ENCODE data around the gene TOX2.

TOX2 gene

DNA sequence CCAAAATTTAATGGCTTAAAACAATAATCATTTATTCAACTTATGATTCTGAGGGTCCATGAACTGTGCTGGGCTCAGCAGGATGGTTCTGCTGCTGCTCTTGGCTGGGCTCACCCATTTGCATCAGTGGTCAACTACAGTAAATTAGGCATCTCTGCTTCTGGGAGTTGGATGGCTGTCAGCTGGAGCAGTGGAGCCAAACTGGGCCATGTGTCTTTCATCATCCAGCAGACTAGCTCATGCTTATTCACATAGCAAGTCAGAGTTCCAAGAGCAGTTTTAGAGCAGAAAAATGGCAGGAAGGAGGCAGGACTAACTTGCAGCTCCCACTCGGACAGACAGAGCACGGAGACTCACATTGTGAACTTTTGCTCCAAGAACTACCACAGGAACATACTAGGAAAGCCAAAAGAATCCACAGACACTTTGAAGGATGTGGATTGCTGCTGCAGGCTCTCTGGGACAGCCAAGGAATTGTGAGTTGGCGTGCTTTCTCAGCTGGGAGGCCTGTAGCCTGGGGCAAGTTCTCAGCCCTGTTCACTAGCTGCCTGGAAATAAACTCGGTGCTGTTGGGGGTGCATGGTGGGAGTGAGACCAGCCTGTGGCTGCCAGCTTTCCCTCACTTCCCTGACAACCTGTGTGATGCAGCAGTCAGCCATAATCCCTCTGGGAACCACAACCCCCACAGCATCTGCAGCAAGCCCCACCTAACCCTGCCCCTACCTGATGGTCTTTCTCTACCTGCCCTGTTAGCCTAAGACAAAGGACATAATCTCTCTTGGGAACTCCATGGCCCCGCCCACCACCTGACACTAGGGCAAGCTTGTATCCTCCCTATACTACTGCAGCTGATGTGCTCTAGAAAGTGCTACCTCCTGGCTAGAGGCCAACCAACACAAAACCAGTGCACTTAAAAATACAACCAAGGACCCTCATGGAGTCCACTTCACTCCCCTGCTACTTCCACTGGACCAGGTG, 143.3 kb downstream of the TOX2 start:
- H3K79me2 ChIP-seq (ENCODE audit: low read length) = no peaks in the 10 kb centered on the region
- H4K20me1 ChIP-seq (ENCODE audit: insufficient read depth, low read length) = peaks cover 12% of the 10 kb centered on the region; the same call in 1 of the 2 replicates
- H3K9me3 ChIP-seq (ENCODE audit: insufficient read depth, low read length) = peaks cover 4% of the 10 kb centered on the region; the same call in 1 of the 2 replicates
- no peak overlapping the region for H2AFZ ChIP-seq (ENCODE audit: low read depth, low read length)
- H3K4me1 ChIP-seq (ENCODE audit: low read length) = no peaks in the 10 kb centered on the region
- no peak overlapping the region for H3K4me2 ChIP-seq (ENCODE audit: low read length)
- H3K27me3 ChIP-seq (ENCODE audit: low read depth, low read length) = no peaks in the 10 kb centered on the region
- H3K4me3 ChIP-seq (ENCODE audit: low read length) = no peak overlapping the region
- no peak overlapping the region for H3K9ac ChIP-seq (ENCODE audit: low read length)
- H3K27ac ChIP-seq (ENCODE audit: low read length) = no peak overlapping the region
- TF ChIP-seq, protein P1, sequence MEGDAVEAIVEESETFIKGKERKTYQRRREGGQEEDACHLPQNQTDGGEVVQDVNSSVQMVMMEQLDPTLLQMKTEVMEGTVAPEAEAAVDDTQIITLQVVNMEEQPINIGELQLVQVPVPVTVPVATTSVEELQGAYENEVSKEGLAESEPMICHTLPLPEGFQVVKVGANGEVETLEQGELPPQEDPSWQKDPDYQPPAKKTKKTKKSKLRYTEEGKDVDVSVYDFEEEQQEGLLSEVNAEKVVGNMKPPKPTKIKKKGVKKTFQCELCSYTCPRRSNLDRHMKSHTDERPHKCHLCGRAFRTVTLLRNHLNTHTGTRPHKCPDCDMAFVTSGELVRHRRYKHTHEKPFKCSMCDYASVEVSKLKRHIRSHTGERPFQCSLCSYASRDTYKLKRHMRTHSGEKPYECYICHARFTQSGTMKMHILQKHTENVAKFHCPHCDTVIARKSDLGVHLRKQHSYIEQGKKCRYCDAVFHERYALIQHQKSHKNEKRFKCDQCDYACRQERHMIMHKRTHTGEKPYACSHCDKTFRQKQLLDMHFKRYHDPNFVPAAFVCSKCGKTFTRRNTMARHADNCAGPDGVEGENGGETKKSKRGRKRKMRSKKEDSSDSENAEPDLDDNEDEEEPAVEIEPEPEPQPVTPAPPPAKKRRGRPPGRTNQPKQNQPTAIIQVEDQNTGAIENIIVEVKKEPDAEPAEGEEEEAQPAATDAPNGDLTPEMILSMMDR (IDR thresholded peaks at IDR 0.05; ENCODE audit: low read depth, low read length) = no peak
- TF ChIP-seq EZH2phosphoT487 (IDR thresholded peaks at IDR 0.05; ENCODE audit: low read depth) = no peak
- H3K36me3 ChIP-seq (replicated peaks; ENCODE audit: low read depth, low read length) = peaks cover 55% of the 10 kb centered on the region

DNA sequence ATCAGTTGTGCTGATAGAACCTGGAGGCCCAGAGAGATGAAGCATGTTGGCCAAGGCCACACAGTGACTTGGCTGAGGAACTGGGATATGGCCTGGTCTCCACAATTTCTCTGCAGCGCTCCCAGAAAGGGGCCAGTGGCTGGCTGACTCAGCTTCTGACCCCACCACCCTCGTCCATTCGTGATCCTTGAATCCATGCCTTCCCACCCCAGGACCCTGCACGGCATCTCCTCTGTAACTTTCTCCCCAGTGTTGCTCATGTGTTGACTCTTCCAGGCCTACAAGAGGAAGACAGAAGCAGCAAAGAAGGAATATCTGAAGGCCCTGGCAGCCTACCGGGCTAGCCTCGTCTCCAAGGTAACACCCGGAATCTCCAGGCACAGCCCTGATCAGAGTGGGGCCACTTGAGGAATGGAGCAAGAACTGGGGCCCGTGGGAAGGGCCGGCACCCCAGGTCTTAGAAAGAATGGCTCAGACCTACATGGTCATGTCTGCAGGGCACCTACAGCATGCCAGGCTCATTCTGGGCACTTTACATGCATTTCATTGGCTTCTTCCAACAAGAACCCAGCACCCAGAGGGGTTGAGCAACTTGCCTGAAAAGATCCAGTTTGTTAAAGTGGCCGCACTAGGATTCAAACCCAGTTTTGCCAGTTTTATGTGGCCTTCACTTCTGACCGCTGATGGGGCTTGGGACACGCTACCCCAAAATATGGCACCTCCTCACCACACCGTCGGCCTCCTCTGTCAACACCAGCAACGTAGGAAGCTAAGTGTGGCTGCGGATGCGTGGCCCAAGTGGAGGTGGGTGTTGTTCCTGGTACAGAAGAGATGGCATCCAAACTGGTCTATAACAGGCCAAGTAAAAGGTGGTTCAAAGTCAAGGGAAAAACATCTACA, 150.1 kb downstream of the TOX2 start:
- H3K9ac ChIP-seq (ENCODE audit: low read length) = no peak overlapping the region
- no peak overlapping the region for H2AFZ ChIP-seq (ENCODE audit: low read depth, low read length)
- H3K4me1 ChIP-seq (ENCODE audit: low read length) = no peaks in the 10 kb centered on the region
- no peak for TF ChIP-seq EZH2phosphoT487 (IDR thresholded peaks at IDR 0.05; ENCODE audit: low read depth)
- TF ChIP-seq, protein P1 (IDR thresholded peaks at IDR 0.05; ENCODE audit: low read depth, low read length) = no peak
- no peaks in the 10 kb centered on the region; the same call in 1 of the 2 replicates for H4K20me1 ChIP-seq (ENCODE audit: insufficient read depth, low read length)
- H3K27me3 ChIP-seq (ENCODE audit: low read depth, low read length) = no peaks in the 10 kb centered on the region
- H3K9me3 ChIP-seq (ENCODE audit: insufficient read depth, low read length) = no peaks in the 10 kb centered on the region
- H3K4me2 ChIP-seq (ENCODE audit: low read length) = no peak overlapping the region
- no peak overlapping the region for H3K4me3 ChIP-seq (ENCODE audit: low read length)
- H3K27ac ChIP-seq (ENCODE audit: low read length) = no peak overlapping the region
- peaks cover 52% of the 10 kb centered on the region for H3K36me3 ChIP-seq (replicated peaks; ENCODE audit: low read depth, low read length)
- no peaks in the 10 kb centered on the region for H3K79me2 ChIP-seq (ENCODE audit: low read length)

DNA sequence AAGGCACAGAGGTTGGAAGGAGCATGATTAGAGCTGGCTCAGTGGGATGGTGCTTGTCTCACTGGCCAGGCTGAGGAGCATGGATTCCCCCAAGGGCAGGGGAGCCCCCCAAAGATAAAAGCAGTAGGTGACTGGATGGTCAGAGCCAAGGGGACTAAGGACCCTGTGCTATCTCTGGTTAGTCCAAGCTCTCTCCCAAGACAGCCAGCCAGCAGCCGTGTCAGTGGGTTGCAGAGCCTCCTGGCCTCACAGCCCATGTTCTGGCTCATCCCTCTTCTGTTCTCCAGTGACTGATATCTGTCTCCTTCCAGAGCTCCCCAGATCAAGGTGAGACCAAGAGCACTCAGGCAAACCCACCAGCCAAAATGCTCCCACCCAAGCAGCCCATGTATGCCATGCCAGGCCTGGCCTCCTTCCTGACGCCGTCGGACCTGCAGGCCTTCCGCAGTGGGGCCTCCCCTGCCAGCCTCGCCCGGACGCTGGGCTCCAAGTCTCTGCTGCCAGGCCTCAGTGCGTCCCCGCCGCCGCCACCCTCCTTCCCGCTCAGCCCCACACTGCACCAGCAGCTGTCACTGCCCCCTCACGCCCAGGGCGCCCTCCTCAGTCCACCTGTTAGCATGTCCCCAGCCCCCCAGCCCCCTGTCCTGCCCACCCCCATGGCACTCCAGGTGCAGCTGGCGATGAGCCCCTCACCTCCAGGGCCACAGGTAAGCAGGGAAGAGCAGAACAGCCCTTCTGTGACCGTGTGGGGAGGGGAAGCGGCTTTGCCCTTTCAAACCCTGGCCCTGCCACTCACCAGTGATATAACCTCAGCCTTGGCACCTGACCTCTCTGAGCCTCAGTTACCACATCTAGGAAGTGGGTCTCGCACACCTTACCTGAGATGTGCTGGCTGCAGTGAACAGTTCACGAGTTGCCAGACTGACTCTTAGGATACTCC, 151.0 kb downstream of the TOX2 start:
- H3K9me3 ChIP-seq (ENCODE audit: insufficient read depth, low read length) = no peaks in the 10 kb centered on the region
- no peaks in the 10 kb centered on the region for H3K27me3 ChIP-seq (ENCODE audit: low read depth, low read length)
- H3K4me2 ChIP-seq (ENCODE audit: low read length) = no peak overlapping the region
- H3K4me1 ChIP-seq (ENCODE audit: low read length) = no peaks in the 10 kb centered on the region
- H3K36me3 ChIP-seq (replicated peaks; ENCODE audit: low read depth, low read length) = peaks cover 57% of the 10 kb centered on the region
- H2AFZ ChIP-seq (ENCODE audit: low read depth, low read length) = no peak overlapping the region
- no peaks in the 10 kb centered on the region; the same call in 1 of the 2 replicates for H4K20me1 ChIP-seq (ENCODE audit: insufficient read depth, low read length)
- no peaks in the 10 kb centered on the region for H3K79me2 ChIP-seq (ENCODE audit: low read length)
- no peak overlapping the region for H3K4me3 ChIP-seq (ENCODE audit: low read length)
- H3K9ac ChIP-seq (ENCODE audit: low read length) = no peak overlapping the region
- no peak overlapping the region for H3K27ac ChIP-seq (ENCODE audit: low read length)
- no peak for TF ChIP-seq EZH2phosphoT487 (IDR thresholded peaks at IDR 0.05; ENCODE audit: low read depth)
- TF ChIP-seq, protein P1 (IDR thresholded peaks at IDR 0.05; ENCODE audit: low read depth, low read length) = no peak
